Testis (tissue), 2 donors: Measurements from ENCODE around the gene MBD6.

Experiments
- CTCF ChIP-seq, 3 experiments: fragments of 450-650 bp in 2 of 3; fragments of 200-600 bp in 1 of 3; sonication (generic) in 1 of 3; IDR thresholded peaks; one replicate each; pipeline ENCODE4 v1.5.1; 2016 to 2019; ENCODE audit warnings: antibody characterized with exemption in 3 of 3, mild to moderate bottlenecking in 2 of 3, moderate library complexity in 1 of 3
- POLR2A ChIP-seq: fragments of 450-650 bp; IDR thresholded peaks from one replicate; pipeline ENCODE4 v1.6.1; 2017; ENCODE audit warnings: antibody characterized with exemption, mild to moderate bottlenecking, moderate library complexity

- TF ChIP-seq POLR2A (no peak), CTCF (IDR thresholded peaks at IDR 0.05) (no peak)
Observed at GRCh38 chr12:57549909-57550640, 27.5 kb downstream of the MBD6 start, which contains the start of gene KIF5A.
